CD4-positive, alpha-beta T cell (primary cell): ENCODE measurements around the gene MED27. TPM values are rescaled to one million over a fixed set of nuclear protein-coding genes. Genes with fewer than 3 reads are reported as not detected.

Experiments used
- ATAC-seq: fragments of 200-7000 bp; cut with Tn5 transposase; one replicate; pipeline ENCODE4 v1.10.0; 2022; ENCODE audit warnings: mild to moderate bottlenecking; ENCODE audit not compliant: poor library complexity
- CTCF ChIA-PET: fragments of 350-600 bp; sonication (Branson Sonifier 250); formaldehyde crosslinking; loops from one replicate; lab custom pipeline; 2021; ENCODE audit warnings: antibody characterized with exemption, inconsistent platforms; lab: Charles Lee
- POLR2A ChIA-PET: fragments of 350-600 bp; sonication (Branson Sonifier 250); formaldehyde crosslinking; loops from one replicate; lab custom pipeline; 2021; ENCODE audit warnings: antibody characterized with exemption, inconsistent platforms; lab: Charles Lee
- DNase-seq, 14 experiments: peaks; one replicate each; pipeline ENCODE4 v3.0.0-alpha.2; 2013 to 2020; ENCODE audit warnings: mixed read lengths in 2 of 14
- H3K27ac ChIP-seq, 2 donors: one replicate each; pipeline versions ENCODE4 v1.5.1 to v1.7.0; 2013; ENCODE audit warnings: low read length in 2 of 2, low read depth in 1 of 2, mild to moderate bottlenecking in 1 of 2
- H3K27me3 ChIP-seq, 2 experiments: 1 replicate in 1 of 2; 2 replicates in 1 of 2; pipeline versions ENCODE4 v1.6.1 to v1.7.0; 2013; ENCODE audit warnings: low read length in 2 of 2, control low read depth in 1 of 2, mild to moderate bottlenecking in 1 of 2, moderate library complexity in 1 of 2; ENCODE audit not compliant: insufficient read depth in 2 of 2, control insufficient read depth in 1 of 2
- H3K36me3 ChIP-seq: one replicate; pipeline ENCODE4 v1.6.1; 2013; ENCODE audit warnings: low read length, control low read depth; ENCODE audit not compliant: insufficient read depth
- H3K4me1 ChIP-seq: one replicate; pipeline ENCODE4 v1.6.1; 2013; ENCODE audit warnings: low read length, control low read depth; ENCODE audit not compliant: insufficient read depth
- H3K4me3 ChIP-seq: one replicate; pipeline ENCODE4 v1.5.1; 2013; ENCODE audit warnings: mild to moderate bottlenecking, low read length, moderate library complexity
- H3K9me3 ChIP-seq, 2 experiments: 1 replicate in 1 of 2; 2 replicates in 1 of 2; pipeline versions ENCODE4 v1.6.1 to v1.7.0; 2013; ENCODE audit warnings: low read length in 2 of 2, mild to moderate bottlenecking in 2 of 2, control low read depth in 1 of 2, moderate library complexity in 1 of 2; ENCODE audit not compliant: control insufficient read depth in 1 of 2, insufficient read depth in 1 of 2
- H3K27ac Mint-ChIP-seq: one replicate; pipeline ENCODE4 v1.8.0; 2020; ENCODE audit warnings: mixed read lengths
- H3K27me3 Mint-ChIP-seq: one replicate; pipeline ENCODE4 v1.8.0; 2021; ENCODE audit warnings: mixed read lengths
- H3K36me3 Mint-ChIP-seq: one replicate; pipeline ENCODE4 v1.8.0; 2021; ENCODE audit warnings: low read depth, mixed read lengths
- H3K4me1 Mint-ChIP-seq: one replicate; pipeline ENCODE4 v1.8.0; 2021; ENCODE audit warnings: low read depth, mixed read lengths
- H3K4me3 Mint-ChIP-seq: one replicate; pipeline ENCODE4 v1.8.0; 2020; ENCODE audit warnings: mild to moderate bottlenecking, mixed read lengths
- H3K9me3 Mint-ChIP-seq: one replicate; pipeline ENCODE4 v1.8.0; 2020; ENCODE audit warnings: mixed read lengths
- CTCF ChIP-seq: fragments of 200-600 bp; IDR thresholded peaks from one replicate; pipeline ENCODE4 v1.8.0; 2022; ENCODE audit warnings: antibody characterized with exemption, mild to moderate bottlenecking
- intact Hi-C, 2 experiments: fragments of 100-400 bp; cut with DNase I in 1 of 2; cut with micrococcal nuclease in 1 of 2; formaldehyde crosslinking; loops; one replicate each; pipeline versions ENCODE4 v1.15.1 to v1.9.0; 2023 to 2025; cut with DNase I, micrococcal nuclease
- total RNA-seq, 174 experiments: library from RNA in 2 of 174; stranded (reverse) in 2 of 174; gene quantifications; one replicate each; pipeline ENCODE4 v1.2.3 and lab custom pipeline; 2021 to 2026

MED27 gene
- total RNA-seq, 2 experiments from 2014 or later, result 15.0 to 17.4 TPM

GRCh38 chr9:132044176-132044875 lies 35.3 kb downstream of the MED27 start:
- no peak overlapping the region for H3K4me3 Mint-ChIP-seq
- H3K36me3 ChIP-seq, result no peaks in the 10 kb centered on the region
- no peaks in the 10 kb centered on the region for H3K27me3 ChIP-seq
- no peaks in the 10 kb centered on the region for H3K9me3 ChIP-seq
- H3K9me3 Mint-ChIP-seq, result no peaks in the 10 kb centered on the region
- no peak overlapping the region for H3K4me3 ChIP-seq
- intact Hi-C loops, result no loop called here
- ATAC-seq (no peak), DNase-seq (no peak)
- TF ChIP-seq CTCF, result no peak
- H3K27ac ChIP-seq, result no peak overlapping the region
- peaks cover 17% of the 10 kb centered on the region for H3K36me3 Mint-ChIP-seq
- peaks cover 17% of the 10 kb centered on the region for H3K4me1 Mint-ChIP-seq
- ChIA-PET POLR2A (no interaction called here), CTCF (no interaction called here)
- H3K4me1 ChIP-seq, result no peaks in the 10 kb centered on the region
- no peaks in the 10 kb centered on the region for H3K27me3 Mint-ChIP-seq
- H3K27ac Mint-ChIP-seq, result no peak overlapping the region

- no peak overlapping the region for H3K27ac ChIP-seq
- Mint-ChIP-seq H3K36me3 (peaks cover 14% of the 10 kb centered on the region), H3K9me3 (no peaks in the 10 kb centered on the region), H3K4me3 (no peak overlapping the region), H3K27ac (no peak overlapping the region), H3K27me3 (no peaks in the 10 kb centered on the region), H3K4me1 (peaks cover 10% of the 10 kb centered on the region)
- H3K4me1 ChIP-seq, result no peaks in the 10 kb centered on the region
- H3K27me3 ChIP-seq, result no peaks in the 10 kb centered on the region
- ChIA-PET CTCF (no interaction called here), POLR2A (no interaction called here)
- TF ChIP-seq CTCF, result no peak
- H3K4me3 ChIP-seq, result no peak overlapping the region
- intact Hi-C loops, result no loop called here
- H3K9me3 ChIP-seq, result no peaks in the 10 kb centered on the region
- ATAC-seq (no peak), DNase-seq (no peak)
- H3K36me3 ChIP-seq, result no peaks in the 10 kb centered on the region
Observed at GRCh38 chr9:132043708-132044107, 36.0 kb downstream of the MED27 start.

DNA sequence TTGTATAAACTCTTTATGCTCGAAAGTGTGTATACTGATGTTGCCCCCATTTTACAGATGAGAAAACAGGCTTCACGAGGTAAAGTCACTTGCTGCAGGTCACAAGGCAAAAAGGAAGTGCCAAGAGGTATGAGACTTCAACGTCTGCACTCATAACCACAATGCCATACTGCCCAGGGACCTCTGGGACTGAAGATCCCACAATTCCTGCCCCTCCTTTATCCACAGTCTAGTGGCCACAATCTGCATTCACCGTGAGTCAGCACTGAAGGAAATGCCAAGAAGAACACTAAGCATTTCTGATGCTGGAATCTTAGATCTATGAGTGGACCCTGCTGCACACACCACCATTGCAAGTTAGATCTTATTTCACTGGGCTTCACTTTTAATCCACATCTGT lies 37.3 kb downstream of the MED27 start:
- DNase-seq (no peak), ATAC-seq (no peak)
- TF ChIP-seq CTCF, result no peak
- Mint-ChIP-seq H3K4me1 (peaks cover 8% of the 10 kb centered on the region), H3K9me3 (no peaks in the 10 kb centered on the region), H3K36me3 (peaks cover 14% of the 10 kb centered on the region), H3K4me3 (no peak overlapping the region), H3K27me3 (no peaks in the 10 kb centered on the region), H3K27ac (no peak overlapping the region)
- ChIA-PET CTCF (no interaction called here), POLR2A (no interaction called here)
- Histone ChIP-seq H3K4me3 (no peak overlapping the region), H3K9me3 (no peaks in the 10 kb centered on the region), H3K4me1 (peaks cover 3% of the 10 kb centered on the region), H3K36me3 (no peaks in the 10 kb centered on the region), H3K27ac (no peak overlapping the region), H3K27me3 (no peaks in the 10 kb centered on the region)
- intact Hi-C loops, result no loop called here
